PFSK-1 (cell line): ENCODE measurements around the gene JPH3.

ENCODE experiments used
- FOXP2 ChIP-seq: optimal IDR thresholded peaks from 2 replicates; pipeline ENCODE3; 2011; ENCODE audit warnings: borderline replicate concordance, control low read depth, inconsistent platforms; ENCODE audit not compliant: insufficient read depth; ENCODE audit errors: extremely low read length, extremely low read depth
- POLR2AphosphoS5 ChIP-seq: IDR thresholded peaks from 2 replicates; pipeline ENCODE4 v1.6.1; 2012; ENCODE audit warnings: low read depth, mild to moderate bottlenecking, control low read depth, low read length, moderate library complexity
- SIN3A ChIP-seq: IDR thresholded peaks from 2 replicates; pipeline ENCODE4 v1.6.1; 2012; ENCODE audit warnings: mild to moderate bottlenecking, low read length, moderate library complexity, borderline replicate concordance; ENCODE audit not compliant: insufficient read depth
- TAF1 ChIP-seq: IDR thresholded peaks from 2 replicates; pipeline ENCODE4 v1.6.1; 2012; ENCODE audit warnings: low read length, control low read depth, borderline replicate concordance; ENCODE audit not compliant: insufficient read depth
- TF ChIP-seq, protein P1 (sequence below), 2 experiments: IDR thresholded peaks; 2 replicates each; pipeline versions ENCODE4 v1.6.1 to v1.8.0; 2011 to 2012; ENCODE audit warnings: low read depth in 2 of 2, low read length in 2 of 2, control low read depth in 1 of 2, inconsistent platforms in 1 of 2, mild to moderate bottlenecking in 1 of 2, moderate library complexity in 1 of 2; ENCODE audit not compliant: insufficient read depth in 1 of 2

DNA sequence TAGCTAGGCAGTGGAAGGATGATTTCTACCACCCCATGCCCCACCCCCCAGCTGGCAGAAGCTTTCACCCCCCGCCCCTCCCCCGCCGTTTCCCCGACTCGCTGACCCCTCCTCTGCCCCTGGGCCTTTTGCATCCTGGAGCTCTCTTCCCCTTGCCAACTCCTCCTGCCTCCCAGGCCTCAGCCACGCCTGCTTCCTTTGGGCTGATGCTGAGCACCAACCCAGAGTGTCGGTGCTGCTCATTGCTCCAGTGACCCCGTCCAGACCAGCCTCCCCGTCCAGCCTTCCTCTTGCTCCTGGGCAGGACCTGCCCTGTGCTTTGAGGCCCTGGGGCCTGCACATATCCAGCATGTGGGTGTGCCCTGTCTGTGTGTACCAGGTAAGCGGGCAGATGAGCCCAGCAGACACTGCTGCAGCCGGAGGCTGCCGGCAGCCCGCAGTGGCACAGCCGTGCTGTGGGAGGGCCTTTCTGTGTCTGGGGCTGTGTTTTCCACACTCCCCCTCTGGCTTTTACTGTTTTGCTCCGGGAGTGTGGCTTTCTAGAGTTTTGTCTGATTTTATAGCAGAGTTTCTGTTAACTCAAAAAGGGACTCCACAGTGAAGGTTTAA, 72.9 kb downstream of the JPH3 start:
- TF ChIP-seq POLR2AphosphoS5 (no peak), TAF1 (no peak), SIN3A (no peak), FOXP2 (no peak)
- TF ChIP-seq, protein P1, sequence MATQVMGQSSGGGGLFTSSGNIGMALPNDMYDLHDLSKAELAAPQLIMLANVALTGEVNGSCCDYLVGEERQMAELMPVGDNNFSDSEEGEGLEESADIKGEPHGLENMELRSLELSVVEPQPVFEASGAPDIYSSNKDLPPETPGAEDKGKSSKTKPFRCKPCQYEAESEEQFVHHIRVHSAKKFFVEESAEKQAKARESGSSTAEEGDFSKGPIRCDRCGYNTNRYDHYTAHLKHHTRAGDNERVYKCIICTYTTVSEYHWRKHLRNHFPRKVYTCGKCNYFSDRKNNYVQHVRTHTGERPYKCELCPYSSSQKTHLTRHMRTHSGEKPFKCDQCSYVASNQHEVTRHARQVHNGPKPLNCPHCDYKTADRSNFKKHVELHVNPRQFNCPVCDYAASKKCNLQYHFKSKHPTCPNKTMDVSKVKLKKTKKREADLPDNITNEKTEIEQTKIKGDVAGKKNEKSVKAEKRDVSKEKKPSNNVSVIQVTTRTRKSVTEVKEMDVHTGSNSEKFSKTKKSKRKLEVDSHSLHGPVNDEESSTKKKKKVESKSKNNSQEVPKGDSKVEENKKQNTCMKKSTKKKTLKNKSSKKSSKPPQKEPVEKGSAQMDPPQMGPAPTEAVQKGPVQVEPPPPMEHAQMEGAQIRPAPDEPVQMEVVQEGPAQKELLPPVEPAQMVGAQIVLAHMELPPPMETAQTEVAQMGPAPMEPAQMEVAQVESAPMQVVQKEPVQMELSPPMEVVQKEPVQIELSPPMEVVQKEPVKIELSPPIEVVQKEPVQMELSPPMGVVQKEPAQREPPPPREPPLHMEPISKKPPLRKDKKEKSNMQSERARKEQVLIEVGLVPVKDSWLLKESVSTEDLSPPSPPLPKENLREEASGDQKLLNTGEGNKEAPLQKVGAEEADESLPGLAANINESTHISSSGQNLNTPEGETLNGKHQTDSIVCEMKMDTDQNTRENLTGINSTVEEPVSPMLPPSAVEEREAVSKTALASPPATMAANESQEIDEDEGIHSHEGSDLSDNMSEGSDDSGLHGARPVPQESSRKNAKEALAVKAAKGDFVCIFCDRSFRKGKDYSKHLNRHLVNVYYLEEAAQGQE (IDR thresholded peaks at IDR 0.05; ENCODE audit: insufficient read depth in 1 of 2, low read depth in 2 of 2, low read length in 2 of 2) = no peak
